AG04449 (cell line): Measurements from ENCODE around the gene ZCCHC14.

Source experiments
- CTCF ChIA-PET: fragments of 350-600 bp; formaldehyde crosslinking; extraction: SDS; loops from one replicate; lab custom pipeline; 2021; ENCODE audit warnings: antibody characterized with exemption; lab: Yijun Ruan, JAX
- POLR2A ChIA-PET: fragments of 400-600, 350-600 bp; formaldehyde crosslinking; extraction: SDS; loops from one replicate; lab custom pipeline; 2020; ENCODE audit warnings: antibody characterized with exemption, inconsistent platforms; lab: Yijun Ruan, JAX
- DNase-seq: peaks from one replicate; pipeline ENCODE4 v3.0.0-alpha.2; 2010; ENCODE audit warnings: low read depth, low spot score
- H3K4me3 ChIP-seq: 2 replicates; pipeline ENCODE4 v1.5.1; 2011; ENCODE audit warnings: low read depth, mild to moderate bottlenecking, control low read depth, low read length
- TF ChIP-seq, protein P1 (sequence below): IDR thresholded peaks from one replicate; pipeline ENCODE4 v1.5.1; 2011; ENCODE audit warnings: mild to moderate bottlenecking, moderate library complexity, low read length, control low read depth, inconsistent platforms; ENCODE audit not compliant: insufficient read depth; ENCODE audit errors: missing control alignments

ZCCHC14 gene

DNA sequence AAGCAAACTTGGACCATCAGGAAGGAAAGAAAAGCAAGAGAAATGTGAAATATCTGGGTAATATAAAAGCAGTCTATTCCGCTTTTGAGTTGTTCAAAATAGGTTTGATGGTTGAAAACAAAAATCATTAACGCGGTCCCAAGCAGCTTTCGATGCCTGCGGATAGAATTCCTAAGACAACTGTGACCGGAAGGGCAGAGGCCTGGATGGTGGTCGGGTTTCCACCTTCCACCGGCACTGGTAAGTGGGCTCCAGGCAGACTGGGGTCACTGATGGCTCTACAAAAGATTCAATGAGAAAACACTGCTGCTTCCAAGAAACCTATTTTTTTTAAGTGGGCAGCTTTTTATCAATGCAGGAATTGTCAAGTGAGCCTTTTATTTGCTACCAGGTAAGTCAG is 49.8 kb downstream of the ZCCHC14 start:
- ChIA-PET POLR2A (no interaction called here), CTCF (interaction anchor here (0.9 to 2.1 kb wide), 3 partner anchors 26 to 193 kb away, joined by 3 to 6 read pairs (median 3); no protein-coding TSS in a partner anchor)
- no peak overlapping the region for H3K4me3 ChIP-seq
- TF ChIP-seq, protein P1, sequence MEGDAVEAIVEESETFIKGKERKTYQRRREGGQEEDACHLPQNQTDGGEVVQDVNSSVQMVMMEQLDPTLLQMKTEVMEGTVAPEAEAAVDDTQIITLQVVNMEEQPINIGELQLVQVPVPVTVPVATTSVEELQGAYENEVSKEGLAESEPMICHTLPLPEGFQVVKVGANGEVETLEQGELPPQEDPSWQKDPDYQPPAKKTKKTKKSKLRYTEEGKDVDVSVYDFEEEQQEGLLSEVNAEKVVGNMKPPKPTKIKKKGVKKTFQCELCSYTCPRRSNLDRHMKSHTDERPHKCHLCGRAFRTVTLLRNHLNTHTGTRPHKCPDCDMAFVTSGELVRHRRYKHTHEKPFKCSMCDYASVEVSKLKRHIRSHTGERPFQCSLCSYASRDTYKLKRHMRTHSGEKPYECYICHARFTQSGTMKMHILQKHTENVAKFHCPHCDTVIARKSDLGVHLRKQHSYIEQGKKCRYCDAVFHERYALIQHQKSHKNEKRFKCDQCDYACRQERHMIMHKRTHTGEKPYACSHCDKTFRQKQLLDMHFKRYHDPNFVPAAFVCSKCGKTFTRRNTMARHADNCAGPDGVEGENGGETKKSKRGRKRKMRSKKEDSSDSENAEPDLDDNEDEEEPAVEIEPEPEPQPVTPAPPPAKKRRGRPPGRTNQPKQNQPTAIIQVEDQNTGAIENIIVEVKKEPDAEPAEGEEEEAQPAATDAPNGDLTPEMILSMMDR, result no peak
- DNase-seq, result no peak

DNA sequence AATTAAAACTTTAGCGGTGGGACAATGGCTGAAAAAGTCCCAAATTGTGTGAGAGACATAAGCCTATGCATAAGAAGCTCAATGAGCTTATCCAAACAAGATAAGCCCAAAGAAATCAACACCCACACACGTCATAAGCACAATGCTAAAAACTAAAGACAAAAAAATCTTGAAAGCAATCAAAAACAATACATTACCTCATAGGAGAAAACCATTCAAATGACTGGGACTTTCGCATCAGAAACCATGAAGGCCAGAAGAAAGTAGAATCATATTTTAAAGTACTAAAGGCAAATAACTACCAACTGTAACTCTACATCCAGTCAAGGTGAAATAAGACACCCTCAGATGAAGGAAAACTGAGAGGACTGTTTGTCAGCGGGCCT is 50.2 kb downstream of the ZCCHC14 start:
- H3K4me3 ChIP-seq, result no peak overlapping the region
- DNase-seq, result no peak
- POLR2A ChIA-PET, result interaction anchor here (0.6 kb wide), 1 partner anchor 58 kb away, joined by 3 read pairs; no protein-coding TSS in a partner anchor
- CTCF ChIA-PET, result interaction anchor here (0.9 to 2.1 kb wide), 4 partner anchors 8 to 194 kb away, joined by 3 to 6 read pairs (median 4); no protein-coding TSS in a partner anchor
- TF ChIP-seq, protein P1, result no peak

DNA sequence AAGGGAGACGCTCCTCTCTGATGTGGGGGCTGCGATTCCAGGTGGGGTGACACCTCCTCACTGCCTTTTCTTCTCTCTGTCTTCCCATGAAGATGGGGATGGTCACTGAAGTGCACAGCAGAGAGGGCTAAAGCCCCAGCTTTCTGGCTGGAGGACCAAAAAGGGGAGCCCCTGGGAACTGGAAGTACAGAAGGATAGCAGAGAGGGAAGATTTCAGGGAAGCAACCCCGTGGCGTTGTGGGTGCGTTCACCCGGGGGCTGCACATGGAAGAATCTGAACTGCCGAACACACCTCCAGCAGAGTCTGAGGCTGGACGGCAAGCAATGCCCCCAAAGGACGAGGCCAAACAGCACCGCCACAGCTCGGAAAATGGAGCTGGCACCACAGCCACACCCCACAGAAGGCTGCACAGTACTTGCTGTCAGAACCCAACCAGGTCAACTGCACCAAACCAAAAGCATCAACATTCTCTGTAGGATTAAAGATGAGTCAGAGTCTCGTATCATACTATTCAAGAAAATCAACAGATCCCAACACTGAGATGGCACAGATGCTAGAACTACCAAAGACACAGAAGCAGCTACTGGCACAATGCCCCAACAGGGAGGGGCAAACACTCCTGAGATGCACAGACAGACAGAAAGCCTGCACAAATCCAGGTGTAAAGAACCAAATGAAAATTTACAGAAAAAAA is 50.8 kb downstream of the ZCCHC14 start:
- no peak for DNase-seq
- no peak overlapping the region for H3K4me3 ChIP-seq
- TF ChIP-seq, protein P1, result no peak
- ChIA-PET POLR2A (interaction anchor here (0.6 kb wide), 1 partner anchor 57 kb away, joined by 3 read pairs; no protein-coding TSS in a partner anchor), CTCF (interaction anchor here (0.9 to 1.2 kb wide), 2 partner anchors 8 to 194 kb away, joined by 3 to 4 read pairs; no protein-coding TSS in a partner anchor)

DNA sequence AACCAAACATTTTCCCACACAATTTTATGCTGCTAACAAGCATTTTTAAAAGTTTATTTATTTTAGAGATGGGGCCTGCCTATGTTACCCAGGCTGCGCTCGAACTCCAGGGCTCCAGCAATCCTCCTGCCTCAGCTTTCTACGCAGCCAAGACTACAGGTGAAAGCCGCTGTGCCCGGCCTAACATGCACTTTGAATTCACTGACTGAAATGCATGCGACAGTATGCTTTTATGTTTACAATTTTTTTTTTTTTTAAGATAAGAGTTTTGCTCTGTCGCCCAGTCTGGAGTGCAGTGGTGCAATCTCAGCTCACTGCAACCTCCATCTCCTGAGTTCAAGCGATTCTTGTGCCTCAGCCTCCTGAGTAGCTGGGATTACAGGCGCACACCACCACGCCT is 52.9 kb downstream of the ZCCHC14 start:
- H3K4me3 ChIP-seq, result no peak overlapping the region
- ChIA-PET POLR2A (no interaction called here), CTCF (interaction anchor here (1.1 to 4.8 kb wide), 3 partner anchors 23 to 196 kb away, joined by 3 to 19 read pairs (median 3); no protein-coding TSS in a partner anchor)
- no peak for DNase-seq
- TF ChIP-seq, protein P1, result no peak

DNA sequence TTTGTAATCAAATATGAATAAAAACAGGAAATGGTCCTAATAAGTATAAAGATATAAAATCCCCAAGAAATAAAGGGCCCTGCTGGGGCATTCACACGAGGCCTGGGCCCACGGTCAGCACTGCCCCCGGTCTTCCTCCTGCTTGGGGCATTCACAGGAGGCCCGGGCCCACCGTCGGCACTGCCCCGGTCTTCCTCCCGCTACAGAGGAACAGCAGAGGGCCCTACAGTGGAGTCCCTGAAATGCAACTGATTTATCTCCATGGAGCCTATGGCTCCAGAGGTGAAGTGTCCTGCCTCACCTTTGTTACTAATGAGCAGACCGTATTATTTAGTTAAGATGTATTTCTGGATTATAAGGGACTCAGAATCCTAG is 54.2 kb downstream of the ZCCHC14 start:
- H3K4me3 ChIP-seq, result no peak overlapping the region
- ChIA-PET CTCF (interaction anchor here (0.7 to 4.8 kb wide), 4 partner anchors 14 to 198 kb away, joined by 4 to 19 read pairs (median 4); no protein-coding TSS in a partner anchor), POLR2A (no interaction called here)
- no peak for DNase-seq
- TF ChIP-seq, protein P1, result no peak

DNA sequence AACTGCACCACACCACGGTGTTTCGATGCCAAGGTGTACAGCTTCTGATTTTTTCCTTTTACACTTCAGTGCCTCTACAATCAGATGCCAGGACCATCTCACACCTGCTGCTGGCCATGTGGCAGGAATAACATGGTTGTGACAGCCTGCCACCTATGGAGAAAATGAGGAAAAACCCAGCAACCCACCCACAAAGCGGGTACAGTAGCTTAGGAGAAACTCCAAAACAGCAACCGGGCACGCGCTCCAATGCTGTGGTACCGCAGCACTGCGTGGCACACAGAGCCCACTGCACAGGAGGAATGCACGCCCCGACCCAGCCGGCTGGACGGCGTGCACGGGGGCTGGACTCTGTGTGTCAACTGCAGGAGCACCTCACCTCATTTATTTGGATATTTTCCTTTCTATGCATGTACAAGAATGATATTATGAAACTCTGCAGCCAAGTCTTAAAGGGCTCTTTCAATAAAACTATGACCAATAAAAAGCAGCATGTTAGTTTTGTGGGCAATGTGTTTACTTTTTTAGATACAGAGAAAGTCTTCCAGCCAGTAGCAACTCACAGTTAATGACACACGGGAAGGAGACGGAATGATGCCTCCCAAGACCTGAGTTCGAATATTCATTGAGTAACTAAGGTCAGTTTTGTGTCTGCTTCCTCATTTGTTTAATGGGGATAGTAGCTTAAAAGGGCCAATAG is 54.8 kb downstream of the ZCCHC14 start:
- CTCF ChIA-PET, result interaction anchor here (0.7 to 4.8 kb wide), 4 partner anchors 13 to 198 kb away, joined by 4 to 19 read pairs (median 4); no protein-coding TSS in a partner anchor
- no peak for DNase-seq
- no peak overlapping the region for H3K4me3 ChIP-seq
- POLR2A ChIA-PET, result no interaction called here
- TF ChIP-seq, protein P1, result no peak
